T-helper 1 cell (primary cell): ENCODE results near the gene FBLN2.

Experiments
- DNase-seq, 5 donors: peaks; one replicate each; pipeline ENCODE4 v3.0.0-alpha.2; 2012 to 2020

The FBLN2 gene

GRCh38 chr3:13532631-13533030, 16.3 kb upstream of the FBLN2 start:
- no peak for DNase-seq

DNA sequence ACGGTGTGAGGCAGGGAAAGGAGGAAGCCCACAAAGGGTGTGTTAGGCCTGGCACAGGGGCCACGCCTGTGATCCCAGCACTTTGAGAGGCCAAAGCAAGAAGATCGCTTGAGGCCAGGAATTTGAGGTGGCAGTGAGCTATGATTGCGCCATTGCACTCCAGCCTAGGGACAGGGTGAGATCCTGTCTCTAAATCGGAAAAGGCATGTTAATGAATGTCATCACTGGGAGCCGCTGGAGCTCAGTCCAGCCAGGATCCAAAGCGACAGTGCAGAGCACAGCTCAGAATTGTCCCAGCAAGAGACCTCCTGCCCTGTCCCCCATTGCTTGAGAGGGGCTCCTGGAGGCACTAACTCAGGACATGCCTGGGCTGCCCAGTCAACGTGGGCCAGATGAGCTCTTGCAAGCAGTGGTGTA, 15.0 kb upstream of the FBLN2 start:
- no peak for DNase-seq

DNA sequence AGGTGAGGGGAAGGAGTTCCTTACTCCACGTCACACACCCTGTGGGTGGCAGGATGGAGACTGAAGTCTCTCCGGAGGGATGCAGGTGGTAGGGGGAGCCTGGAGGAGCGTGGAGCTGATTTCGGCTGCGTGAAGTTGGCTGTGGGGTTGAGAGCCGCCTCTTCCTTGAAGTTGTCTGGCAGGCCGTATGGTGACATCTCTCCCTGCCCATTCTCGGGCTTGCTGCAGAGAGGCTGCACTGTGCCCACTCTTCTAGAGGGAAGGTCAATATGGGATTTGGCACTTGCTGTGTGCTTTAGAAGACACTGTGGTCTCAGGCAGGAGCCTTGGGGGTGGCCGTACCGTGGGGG, 13.4 kb upstream of the FBLN2 start:
- no peak for DNase-seq

DNA sequence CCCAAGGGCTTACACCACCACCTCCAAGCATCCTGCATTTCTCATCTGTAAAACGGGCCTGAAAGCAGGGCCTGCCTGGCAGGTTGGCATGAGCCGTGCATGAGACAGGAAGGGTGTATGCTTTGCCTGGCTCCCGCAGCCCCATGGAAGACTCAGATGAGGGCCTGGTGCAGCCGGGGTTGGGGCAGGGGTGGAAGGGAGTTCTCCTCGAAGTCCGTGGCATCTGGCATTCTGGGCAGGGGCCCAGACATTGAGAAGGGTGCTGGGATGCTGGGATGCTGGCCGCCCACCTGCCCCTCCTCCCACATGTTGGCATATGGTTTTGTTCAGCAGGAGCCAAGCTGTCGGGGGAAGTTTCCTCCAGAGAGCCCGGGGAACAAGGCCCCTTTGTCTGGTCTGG, 13.0 kb upstream of the FBLN2 start:
- DNase-seq, result no peak

- no peak for DNase-seq
Measured at GRCh38 chr3:13536432-13536831, 12.5 kb upstream of the FBLN2 start.

- no peak for DNase-seq
Measured at GRCh38 chr3:13536832-13537231, 12.1 kb upstream of the FBLN2 start.

DNA sequence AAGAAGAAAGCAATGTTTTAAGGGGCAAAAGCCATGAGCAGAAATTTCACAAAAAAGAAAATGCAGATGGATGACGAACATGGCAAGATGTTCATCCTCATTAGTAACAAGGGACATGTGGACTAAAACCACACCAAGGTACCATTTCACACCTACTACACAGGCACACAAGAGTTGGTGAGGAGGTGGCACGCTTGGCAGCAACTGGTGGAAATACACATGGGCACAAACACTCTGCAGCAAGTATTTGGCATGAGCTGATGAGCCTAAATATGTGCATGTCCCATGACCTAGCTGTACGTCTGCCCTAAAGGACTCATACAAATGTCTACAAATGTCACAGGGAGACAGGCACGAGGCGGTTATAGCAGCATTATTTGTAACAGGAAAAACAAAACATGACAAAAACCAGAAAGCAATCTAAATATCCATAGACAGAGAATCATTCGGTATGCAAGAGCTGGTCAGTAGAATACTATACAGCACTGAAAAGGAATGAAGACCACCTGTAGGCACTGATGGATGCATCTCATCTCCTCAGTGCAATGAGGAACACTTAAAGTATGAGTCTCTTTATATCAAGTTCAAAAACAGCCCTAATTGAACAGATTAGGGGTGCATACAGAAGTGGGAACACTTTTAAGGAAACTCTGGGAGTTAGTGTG, 11.5 kb upstream of the FBLN2 start:
- DNase-seq, result no peak

DNA sequence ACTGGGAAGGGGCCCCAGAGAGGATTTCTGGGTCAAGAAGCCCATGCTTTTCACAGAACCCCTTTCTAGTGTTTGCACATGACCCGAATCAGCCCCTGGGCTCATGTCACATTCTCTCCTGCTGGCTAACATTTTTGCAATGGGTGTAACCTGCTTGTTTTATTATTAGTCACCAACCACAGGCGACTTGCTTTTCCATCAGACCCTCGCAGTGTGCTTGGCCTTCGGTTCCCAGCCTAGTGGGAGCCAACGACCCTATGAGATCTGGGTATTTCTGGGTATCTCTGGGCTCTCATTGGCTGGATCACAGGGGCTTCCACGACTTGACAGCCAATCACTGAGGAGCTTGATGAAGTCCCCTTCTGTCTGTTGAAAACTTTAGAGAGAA, 11.0 kb upstream of the FBLN2 start:
- DNase-seq, result no peak

GRCh38 chr3:13538520-13539291, 10.2 kb upstream of the FBLN2 start:
- DNase-seq, result no peak

GRCh38 chr3:13539292-13539638, 9.7 kb upstream of the FBLN2 start:
- no peak for DNase-seq

GRCh38 chr3:13539671-13540070, 9.3 kb upstream of the FBLN2 start:
- DNase-seq, result no peak

DNA sequence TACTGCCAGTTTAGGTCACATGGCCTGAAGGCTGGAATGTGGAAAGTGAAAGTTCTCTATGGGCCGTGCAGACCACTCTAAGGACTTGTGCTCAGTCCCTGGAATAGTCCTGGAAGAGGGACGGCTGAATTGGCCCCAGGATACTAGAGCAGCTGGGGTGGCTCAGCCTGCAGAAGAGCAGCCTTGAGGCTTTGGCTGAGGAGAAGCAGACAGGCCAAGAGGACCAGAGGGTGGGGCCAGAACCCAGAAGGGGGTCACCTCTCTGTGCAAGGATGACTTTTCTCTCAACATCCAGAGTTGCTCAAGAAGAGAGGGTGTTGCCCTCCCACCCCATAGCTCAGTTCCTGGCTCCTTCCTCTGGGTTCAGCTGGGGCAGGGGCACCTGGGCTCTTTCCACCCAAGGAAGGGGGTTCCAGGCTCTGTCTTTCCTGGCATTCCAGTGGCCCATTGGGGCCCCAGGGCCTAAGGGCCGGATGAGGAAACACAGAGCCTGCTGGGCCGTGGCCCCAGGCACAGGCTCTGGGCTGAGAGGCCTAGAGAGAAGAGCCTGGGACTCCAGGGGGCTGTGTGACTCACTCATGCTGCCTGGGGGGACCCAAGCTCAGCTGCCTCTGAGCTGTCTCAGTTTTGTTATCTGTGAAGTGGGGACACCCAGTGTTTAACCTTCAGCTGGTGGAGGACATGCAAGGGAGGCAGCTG, 8.5 kb upstream of the FBLN2 start:
- no peak for DNase-seq

DNA sequence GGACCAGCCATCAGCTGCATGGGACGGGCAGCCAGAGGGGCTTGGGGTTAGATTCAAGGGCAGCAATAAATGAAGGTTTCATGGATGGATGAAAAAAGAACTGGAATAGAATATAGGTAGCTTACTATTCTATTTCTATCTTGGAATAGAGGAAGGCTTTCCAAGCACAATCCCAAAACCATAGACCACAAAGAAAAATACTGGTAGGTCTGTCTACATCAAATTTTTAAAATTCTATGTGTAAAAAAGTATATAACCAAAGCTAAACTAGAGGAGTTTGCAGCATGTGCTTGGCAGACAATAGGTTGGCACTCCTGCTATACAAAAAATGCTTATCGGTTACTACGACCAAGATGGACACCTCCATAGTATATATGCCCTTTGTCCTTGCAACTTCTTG, 7.2 kb upstream of the FBLN2 start:
- no peak for DNase-seq

DNA sequence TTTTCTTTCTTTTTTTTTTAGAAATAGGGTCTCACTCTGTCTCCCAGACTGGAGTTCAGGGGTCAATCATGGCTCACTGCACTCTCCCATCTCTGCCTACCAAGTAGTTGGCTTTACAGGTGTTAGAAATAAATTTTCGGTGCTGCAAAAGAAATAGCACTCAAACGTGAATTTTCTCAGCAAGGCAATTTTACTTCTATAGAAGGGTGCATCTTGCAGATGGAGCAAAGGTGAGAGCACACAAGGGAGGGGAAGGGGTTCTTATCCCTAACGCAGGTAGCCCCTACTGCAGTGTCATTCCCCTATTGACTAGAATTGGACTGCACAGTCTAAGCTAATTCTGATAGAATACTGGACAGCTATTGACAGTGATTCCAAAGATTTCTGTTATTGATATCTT, 6.8 kb upstream of the FBLN2 start:
- DNase-seq, result no peak

- DNase-seq, result no peak
Measured at GRCh38 chr3:13543253-13543652, 5.7 kb upstream of the FBLN2 start.

- peak in 3 of 5 donors; percentile 12 to 57 (median 17) for DNase-seq
Measured at GRCh38 chr3:13544293-13544831, 4.6 kb upstream of the FBLN2 start.

- no peak for DNase-seq
Measured at GRCh38 chr3:13544951-13545651, 3.8 kb upstream of the FBLN2 start.

DNA sequence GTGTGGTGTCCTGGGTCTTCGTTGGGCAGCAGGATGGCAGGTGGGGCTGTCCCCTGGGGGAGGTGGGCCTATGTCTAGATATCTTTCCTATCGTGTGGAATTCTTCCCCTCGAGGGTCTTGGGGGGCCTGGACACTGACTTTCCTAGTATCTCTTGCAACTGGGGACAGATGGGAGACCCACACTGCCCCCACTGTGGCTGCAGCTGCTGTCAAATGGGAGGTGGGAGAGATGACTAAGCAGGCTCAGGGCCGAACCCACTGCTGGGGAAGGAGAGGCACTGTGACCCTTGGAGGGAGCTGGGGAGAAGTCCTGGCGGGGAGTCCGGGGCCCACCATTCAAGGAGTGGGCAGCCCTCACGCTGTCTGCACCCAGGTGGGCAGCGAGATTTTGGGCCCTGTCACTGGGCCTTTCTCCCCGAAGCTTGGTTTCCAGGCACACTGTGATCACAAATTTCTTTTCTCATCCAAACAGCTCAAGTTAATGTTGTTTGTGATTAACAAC, 2.9 kb upstream of the FBLN2 start:
- DNase-seq, result no peak

- DNase-seq, result no peak
Measured at GRCh38 chr3:13546667-13547171, 2.2 kb upstream of the FBLN2 start.

DNA sequence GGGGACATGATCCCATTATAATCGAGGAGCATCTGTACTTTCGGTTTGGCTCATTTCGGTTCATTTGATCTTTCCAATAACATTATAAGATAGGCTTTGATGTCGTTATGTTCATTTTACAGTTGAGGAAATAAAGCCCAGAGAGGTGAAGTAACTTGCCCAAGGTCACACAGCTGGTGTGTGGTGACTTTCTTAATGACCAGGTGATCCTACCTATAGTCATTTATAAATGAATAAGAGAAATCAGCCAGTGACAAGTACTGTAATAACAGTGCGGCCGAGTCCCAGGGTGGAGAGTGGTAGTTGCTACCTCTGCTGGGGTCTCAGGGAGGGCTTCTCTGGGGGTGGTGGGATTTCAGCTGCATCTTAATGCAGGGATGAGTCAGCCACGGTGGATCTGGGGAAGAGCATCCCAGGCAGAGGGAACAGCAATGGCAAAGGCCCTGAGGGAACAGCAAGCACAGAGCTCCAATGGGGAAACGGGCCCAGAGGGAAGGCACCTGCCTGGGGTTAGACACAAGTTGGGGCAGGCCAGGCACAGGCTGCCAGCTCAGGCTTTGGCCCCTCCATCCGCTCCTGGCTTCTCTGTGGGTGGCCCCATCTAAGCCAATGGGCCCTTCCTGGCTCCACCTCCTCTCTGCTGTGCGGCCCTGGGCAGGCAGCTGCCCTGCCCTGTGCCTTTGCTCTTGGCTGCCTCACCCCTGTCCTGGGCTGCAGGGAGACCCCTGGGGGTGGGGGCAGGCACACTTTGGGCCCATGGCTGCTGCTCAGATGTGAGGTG, 1.1 kb upstream of the FBLN2 start:
- no peak for DNase-seq

DNA sequence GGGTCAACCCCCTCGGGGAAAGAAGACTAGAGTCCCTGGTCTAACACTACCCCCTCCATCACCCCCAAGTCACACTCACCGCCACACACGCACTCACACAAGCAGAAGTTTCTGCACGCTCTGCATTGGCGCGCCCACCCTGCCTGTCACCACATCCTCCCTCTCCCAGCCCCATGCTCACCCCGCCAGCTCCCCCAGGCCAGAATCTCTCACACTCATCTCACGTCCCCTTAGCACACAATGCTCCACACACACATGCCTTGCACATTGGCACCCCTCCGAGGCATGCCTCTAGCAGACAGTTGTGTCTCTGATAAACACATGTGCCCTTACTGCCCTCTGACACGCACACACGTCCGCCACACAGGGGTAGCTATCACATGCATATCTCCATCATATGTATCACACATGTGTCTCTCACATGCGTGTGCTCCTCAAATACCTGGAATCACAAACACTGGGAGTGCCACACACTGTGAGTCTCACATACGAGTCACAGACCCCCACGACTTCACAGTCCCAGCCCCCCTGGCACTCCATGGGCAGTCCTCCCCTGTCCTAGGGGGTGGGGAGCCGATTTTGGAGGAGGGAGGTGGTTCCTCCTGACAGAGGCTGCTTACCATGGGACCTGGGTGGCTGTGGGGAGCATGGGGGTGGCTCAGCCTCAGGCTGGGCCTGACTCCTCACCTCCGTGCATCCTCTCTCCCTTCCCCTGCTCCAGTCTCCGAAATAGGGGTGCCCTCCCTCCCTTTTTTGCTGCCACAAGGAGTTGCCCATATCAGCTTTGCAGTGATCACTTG, 898 bp downstream of the FBLN2 start:
- no peak for DNase-seq
